ENCODE results near the gene DNLZ.

Gene DNLZ

GRCh38 chr9:136381311-136381710, 17.8 kb upstream of the DNLZ start:
- peaks cover 75% of the 10 kb centered on the region for H3K36me3 ChIP-seq (ENCODE audit: control insufficient read depth, insufficient read depth, low read length)
- no peak overlapping the region for H3K4me3 ChIP-seq (ENCODE audit: low read depth, low read length)
- H3K9ac ChIP-seq (ENCODE audit: low read depth, low read length), result no peak overlapping the region
- H3K27me3 ChIP-seq (ENCODE audit: control insufficient read depth, insufficient read depth, low read length), result no peaks in the 10 kb centered on the region
- H3K9me3 ChIP-seq (ENCODE audit: control insufficient read depth, insufficient read depth, low read length), result no peaks in the 10 kb centered on the region
- H3K4me1 ChIP-seq (ENCODE audit: control insufficient read depth, insufficient read depth, low read length), result no peaks in the 10 kb centered on the region

DNA sequence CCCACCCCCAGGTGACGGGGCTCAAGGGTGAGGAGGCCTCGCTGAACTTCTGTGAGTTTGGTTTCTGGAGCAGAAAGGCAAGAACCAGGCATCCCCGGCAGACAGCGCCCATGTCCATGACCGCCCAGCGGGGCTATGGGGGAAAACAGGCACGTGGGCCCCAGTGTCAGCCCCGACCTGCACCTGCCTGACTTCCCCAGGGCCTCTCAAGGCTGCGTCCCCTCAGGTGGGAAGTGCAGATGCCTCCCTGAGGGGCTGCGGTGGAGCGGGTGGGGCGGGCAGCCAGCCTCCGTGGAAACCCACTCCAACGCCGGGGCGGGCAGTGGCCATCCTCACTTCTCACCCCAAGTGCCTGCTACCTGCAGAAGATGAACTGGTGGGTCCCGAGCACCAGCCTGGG, 16.8 kb upstream of the DNLZ start:
- Histone ChIP-seq H3K9me3 (ENCODE audit: control insufficient read depth, insufficient read depth, low read length) (no peaks in the 10 kb centered on the region), H3K9ac (ENCODE audit: low read depth, low read length) (no peak overlapping the region), H3K27me3 (ENCODE audit: control insufficient read depth, insufficient read depth, low read length) (no peaks in the 10 kb centered on the region), H3K36me3 (ENCODE audit: control insufficient read depth, insufficient read depth, low read length) (peaks cover 77% of the 10 kb centered on the region), H3K4me1 (ENCODE audit: control insufficient read depth, insufficient read depth, low read length) (no peaks in the 10 kb centered on the region), H3K4me3 (ENCODE audit: low read depth, low read length) (no peak overlapping the region)

- Histone ChIP-seq H3K4me1 (ENCODE audit: control insufficient read depth, insufficient read depth, low read length) (no peaks in the 10 kb centered on the region), H3K4me3 (ENCODE audit: low read depth, low read length) (no peak overlapping the region), H3K9ac (ENCODE audit: low read depth, low read length) (no peak overlapping the region), H3K9me3 (ENCODE audit: control insufficient read depth, insufficient read depth, low read length) (no peaks in the 10 kb centered on the region), H3K27me3 (ENCODE audit: control insufficient read depth, insufficient read depth, low read length) (no peaks in the 10 kb centered on the region), H3K36me3 (ENCODE audit: control insufficient read depth, insufficient read depth, low read length) (peaks cover 79% of the 10 kb centered on the region)
Measured at GRCh38 chr9:136379891-136380290, 16.3 kb upstream of the DNLZ start.

- no peak overlapping the region for H3K4me3 ChIP-seq (ENCODE audit: low read depth, low read length)
- H3K36me3 ChIP-seq (ENCODE audit: control insufficient read depth, insufficient read depth, low read length), result peaks cover 78% of the 10 kb centered on the region
- H3K27me3 ChIP-seq (ENCODE audit: control insufficient read depth, insufficient read depth, low read length), result no peaks in the 10 kb centered on the region
- no peaks in the 10 kb centered on the region for H3K9me3 ChIP-seq (ENCODE audit: control insufficient read depth, insufficient read depth, low read length)
- H3K4me1 ChIP-seq (ENCODE audit: control insufficient read depth, insufficient read depth, low read length), result no peaks in the 10 kb centered on the region
- H3K9ac ChIP-seq (ENCODE audit: low read depth, low read length), result no peak overlapping the region
Measured at GRCh38 chr9:136379401-136379800, 15.9 kb upstream of the DNLZ start.

DNA sequence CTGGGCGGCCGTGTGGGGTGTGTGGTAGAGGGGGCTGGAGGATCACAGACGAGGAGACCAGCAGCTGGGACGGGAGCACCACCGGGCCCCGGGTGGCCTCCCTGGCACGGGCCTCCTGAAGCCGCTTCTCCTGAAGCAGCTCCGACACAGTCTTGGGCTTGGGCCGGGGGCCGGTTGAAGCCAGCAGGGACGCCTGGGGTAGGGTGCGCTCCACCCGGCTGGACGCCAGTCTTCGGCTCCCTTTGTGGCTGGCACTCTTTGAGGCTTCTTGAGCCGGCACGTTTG, 15.4 kb upstream of the DNLZ start:
- Histone ChIP-seq H3K4me1 (ENCODE audit: control insufficient read depth, insufficient read depth, low read length) (no peaks in the 10 kb centered on the region), H3K9ac (ENCODE audit: low read depth, low read length) (no peak overlapping the region), H3K9me3 (ENCODE audit: control insufficient read depth, insufficient read depth, low read length) (no peaks in the 10 kb centered on the region), H3K4me3 (ENCODE audit: low read depth, low read length) (no peak overlapping the region), H3K27me3 (ENCODE audit: control insufficient read depth, insufficient read depth, low read length) (no peaks in the 10 kb centered on the region), H3K36me3 (ENCODE audit: control insufficient read depth, insufficient read depth, low read length) (peaks cover 76% of the 10 kb centered on the region)

- Histone ChIP-seq H3K27me3 (ENCODE audit: control insufficient read depth, insufficient read depth, low read length) (no peaks in the 10 kb centered on the region), H3K36me3 (ENCODE audit: control insufficient read depth, insufficient read depth, low read length) (peaks cover 75% of the 10 kb centered on the region), H3K4me1 (ENCODE audit: control insufficient read depth, insufficient read depth, low read length) (no peaks in the 10 kb centered on the region), H3K9ac (ENCODE audit: low read depth, low read length) (no peak overlapping the region), H3K9me3 (ENCODE audit: control insufficient read depth, insufficient read depth, low read length) (no peaks in the 10 kb centered on the region), H3K4me3 (ENCODE audit: low read depth, low read length) (no peak overlapping the region)
Measured at GRCh38 chr9:136378170-136379002, 14.8 kb upstream of the DNLZ start.

GRCh38 chr9:136377341-136378169, 14.0 kb upstream of the DNLZ start:
- no peaks in the 10 kb centered on the region for H3K27me3 ChIP-seq (ENCODE audit: control insufficient read depth, insufficient read depth, low read length)
- no peaks in the 10 kb centered on the region for H3K4me1 ChIP-seq (ENCODE audit: control insufficient read depth, insufficient read depth, low read length)
- no peak overlapping the region for H3K9ac ChIP-seq (ENCODE audit: low read depth, low read length)
- H3K9me3 ChIP-seq (ENCODE audit: control insufficient read depth, insufficient read depth, low read length), result no peaks in the 10 kb centered on the region
- peaks cover 67% of the 10 kb centered on the region for H3K36me3 ChIP-seq (ENCODE audit: control insufficient read depth, insufficient read depth, low read length)
- no peak overlapping the region for H3K4me3 ChIP-seq (ENCODE audit: low read depth, low read length)

DNA sequence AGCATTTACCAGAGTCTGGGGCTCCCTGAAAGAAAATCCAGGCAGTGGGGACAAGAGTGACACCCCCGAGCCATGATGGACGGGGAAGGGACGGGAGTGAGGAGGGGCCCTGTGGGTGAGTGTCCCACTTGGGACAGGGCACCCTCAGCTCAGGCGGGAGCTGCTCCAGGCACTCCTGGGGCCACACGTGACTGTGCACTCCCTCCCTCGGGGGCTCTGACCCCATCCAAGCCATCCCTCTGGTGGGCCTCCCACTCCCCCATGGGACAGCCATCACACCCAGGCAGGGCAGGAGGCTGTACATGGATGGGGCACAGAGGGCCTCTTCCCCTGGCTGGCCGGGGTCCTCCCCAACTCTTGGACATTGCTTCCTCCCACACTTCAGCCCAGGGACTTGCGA, 12.9 kb upstream of the DNLZ start:
- peaks cover 60% of the 10 kb centered on the region for H3K36me3 ChIP-seq (ENCODE audit: control insufficient read depth, insufficient read depth, low read length)

GRCh38 chr9:136375096-136375495, 11.6 kb upstream of the DNLZ start:
- Histone ChIP-seq H3K4me3 (ENCODE audit: low read depth, low read length) (no peak overlapping the region), H3K27me3 (ENCODE audit: control insufficient read depth, insufficient read depth, low read length) (no peaks in the 10 kb centered on the region), H3K9ac (ENCODE audit: low read depth, low read length) (no peak overlapping the region), H3K36me3 (ENCODE audit: control insufficient read depth, insufficient read depth, low read length) (peaks cover 47% of the 10 kb centered on the region), H3K9me3 (ENCODE audit: control insufficient read depth, insufficient read depth, low read length) (no peaks in the 10 kb centered on the region), H3K4me1 (ENCODE audit: control insufficient read depth, insufficient read depth, low read length) (no peaks in the 10 kb centered on the region)

More for the DNA sequence above, 12.9 kb upstream of the DNLZ start:
- no peaks in the 10 kb centered on the region for H3K4me1 ChIP-seq (ENCODE audit: control insufficient read depth, insufficient read depth, low read length)
- no peaks in the 10 kb centered on the region for H3K9me3 ChIP-seq (ENCODE audit: control insufficient read depth, insufficient read depth, low read length)
- H3K4me3 ChIP-seq (ENCODE audit: low read depth, low read length), result no peak overlapping the region
- no peak overlapping the region for H3K9ac ChIP-seq (ENCODE audit: low read depth, low read length)
- H3K27me3 ChIP-seq (ENCODE audit: control insufficient read depth, insufficient read depth, low read length), result no peaks in the 10 kb centered on the region

GRCh38 chr9:136374183-136374575, 10.6 kb upstream of the DNLZ start:
- Histone ChIP-seq H3K27me3 (ENCODE audit: control insufficient read depth, insufficient read depth, low read length) (no peaks in the 10 kb centered on the region), H3K4me1 (ENCODE audit: control insufficient read depth, insufficient read depth, low read length) (no peaks in the 10 kb centered on the region), H3K36me3 (ENCODE audit: control insufficient read depth, insufficient read depth, low read length) (peaks cover 38% of the 10 kb centered on the region), H3K4me3 (ENCODE audit: low read depth, low read length) (no peak overlapping the region), H3K9ac (ENCODE audit: low read depth, low read length) (no peak overlapping the region), H3K9me3 (ENCODE audit: control insufficient read depth, insufficient read depth, low read length) (no peaks in the 10 kb centered on the region)

DNA sequence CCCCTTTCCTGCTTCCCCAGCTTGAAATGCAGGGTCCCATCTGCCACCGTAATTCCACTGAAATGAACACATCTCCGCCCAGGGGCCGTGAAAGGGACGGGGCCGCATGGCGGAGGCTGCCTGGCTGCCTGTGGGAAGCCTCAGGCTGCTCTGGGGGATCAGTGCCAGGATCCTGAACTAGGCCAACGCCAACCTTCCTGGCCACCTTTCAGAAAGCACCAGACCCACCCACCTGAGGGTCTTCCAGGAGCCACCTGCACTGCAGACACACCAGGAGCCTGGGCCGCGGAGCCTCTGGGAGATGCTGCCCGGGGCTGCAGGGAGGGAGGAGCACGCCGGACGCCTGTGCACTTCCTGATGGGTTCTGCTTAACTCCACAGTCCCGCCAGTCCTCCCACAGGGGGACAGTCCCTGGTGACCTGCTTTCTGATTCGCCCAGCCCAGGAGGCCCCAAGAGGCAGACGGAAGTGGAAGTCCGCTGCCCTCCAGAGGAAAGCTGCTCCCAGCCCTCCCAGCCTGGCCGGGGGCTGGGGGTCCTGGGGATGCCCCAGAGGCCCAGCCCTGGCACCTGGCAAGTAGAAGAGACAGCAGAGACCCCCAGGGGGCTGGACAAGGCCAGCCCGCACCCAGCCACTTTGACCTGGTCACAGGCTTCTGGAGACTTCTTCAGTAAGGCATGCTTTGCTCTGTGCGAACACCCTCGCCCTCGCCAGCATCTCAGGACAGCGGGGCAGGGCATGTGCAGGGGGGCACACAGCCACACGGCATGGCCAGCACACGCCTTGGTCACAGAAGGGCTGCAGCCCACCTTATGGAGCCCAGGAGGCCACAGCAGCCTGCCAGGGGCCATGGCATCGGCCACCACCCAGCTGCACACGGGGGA, 10.0 kb upstream of the DNLZ start, which contains the start of gene CARD9:
TSS of gene CARD9 (minus strand) at position 370 of the 883 bp plus-strand sequence. CDS start 1,591 bp downstream, outside the sequence.
- Histone ChIP-seq H3K9ac (ENCODE audit: low read depth, low read length) (no peak within 1 kb of the TSS), H3K36me3 (ENCODE audit: control insufficient read depth, insufficient read depth, low read length) (peaks cover 35% of the 10 kb centered on the region), H3K4me1 (ENCODE audit: control insufficient read depth, insufficient read depth, low read length) (no peaks in the 10 kb centered on the region), H3K27me3 (ENCODE audit: control insufficient read depth, insufficient read depth, low read length) (no peaks in the 10 kb centered on the region), H3K9me3 (ENCODE audit: control insufficient read depth, insufficient read depth, low read length) (no peaks in the 10 kb centered on the region), H3K4me3 (ENCODE audit: low read depth, low read length) (no peak within 1 kb of the TSS)
